HL-60 (cell line): Measurements from ENCODE around the gene ANKRD13A.

Source experiments
- CTCF ChIP-seq: IDR thresholded peaks from one replicate; pipeline ENCODE4 v1.5.1; 2011; ENCODE audit warnings: low read length, control low read depth, inconsistent platforms; ENCODE audit not compliant: insufficient read depth
- GABPA ChIP-seq: IDR thresholded peaks from 2 replicates; pipeline ENCODE4 v1.6.1; 2012; ENCODE audit warnings: low read depth
- POLR2AphosphoS5 ChIP-seq: IDR thresholded peaks from 2 replicates; pipeline ENCODE4 v1.6.1; 2012; ENCODE audit warnings: low read depth
- REST ChIP-seq: IDR thresholded peaks from 2 replicates; pipeline ENCODE4 v1.6.1; 2012; ENCODE audit warnings: low read depth; ENCODE audit not compliant: insufficient replicate concordance

GRCh38 chr12:110042264-110042663, 43.0 kb downstream of the ANKRD13A start:
- no peak for TF ChIP-seq CTCF
- TF ChIP-seq GABPA = no peak
- no peak for TF ChIP-seq REST
- TF ChIP-seq POLR2AphosphoS5 = no peak
